Adrenal gland (tissue), 12 donors: ENCODE results near the gene POLR3B. TPM values are rescaled to one million over a fixed set of nuclear protein-coding genes. Genes with fewer than 3 reads are reported as not detected.
"Not testable (repeated sequence)": the region's sequence is repeated elsewhere in the genome, so short reads cannot be mapped to it uniquely, and the experiment has no call there.

Experiments
- DNase-seq, 7 donors: peaks; one replicate each; pipeline ENCODE4 v3.0.0-alpha.2; 2019 to 2020
- H3K27ac ChIP-seq, 5 donors: fragments of 200-600 bp; sonication (generic) in 4 of 5; 1 replicate in 3 of 5; 2 replicates in 2 of 5; pipeline versions ENCODE4 v1.5.1 to v1.8.0; 2016 to 2020; ENCODE audit warnings: mild to moderate bottlenecking in 1 of 5
- H3K27me3 ChIP-seq: fragments of 200-600 bp; 2 replicates; pipeline ENCODE4 v1.8.0; 2021
- H3K36me3 ChIP-seq, 2 donors: fragments of 200-600 bp; replicated peaks in 1 of 2; 1 replicate in 1 of 2; 2 replicates in 1 of 2; pipeline versions ENCODE4 v1.5.1 to v1.8.0; 2018 to 2022
- H3K4me1 ChIP-seq, 2 donors: fragments of 200-600 bp; replicated peaks in 1 of 2; 1 replicate in 1 of 2; 2 replicates in 1 of 2; pipeline versions ENCODE4 v1.5.1 to v1.8.0; 2018 to 2021
- H3K4me3 ChIP-seq, 4 donors: fragments of 200-600 bp; sonication (generic) in 3 of 4; one replicate each; pipeline ENCODE4 v1.5.1; 2016 to 2018
- H3K9me3 ChIP-seq, 3 donors: fragments of 200-600 bp; sonication (generic) in 1 of 3; replicated peaks in 1 of 3; 1 replicate in 2 of 3; 2 replicates in 1 of 3; pipeline versions ENCODE4 v1.5.1 to v1.8.0; 2016 to 2021
- CTCF ChIP-seq, 6 experiments: fragments of 450-650 bp in 4 of 6; fragments of 200-600 bp in 2 of 6; sonication (generic) in 1 of 6; IDR thresholded peaks; 1 replicate in 5 of 6; 2 replicates in 1 of 6; pipeline versions ENCODE4 v1.5.1 to v1.8.0; 2016 to 2021; ENCODE audit warnings: antibody characterized with exemption in 6 of 6, mild to moderate bottlenecking in 2 of 6, moderate library complexity in 1 of 6
- POLR2A ChIP-seq, 2 donors: fragments of 450-650 bp; IDR thresholded peaks; one replicate each; pipeline ENCODE4 v1.6.1; 2017; ENCODE audit warnings: antibody characterized with exemption in 2 of 2, mild to moderate bottlenecking in 2 of 2, moderate library complexity in 1 of 2
- WGBS, 4 donors: extraction: QIAGEN DNeasy Blood & Tissue Kit in 2 of 4; methylation state at CpG; one replicate each; pipeline versions ENCODE4 v1.1.5 to v1.1.7; 2013 to 2017; 5-methylcytosine and 5-hydroxymethylcytosine counted together
- intact Hi-C, 2 donors: fragments of 100-400 bp; cut with DNase I; formaldehyde crosslinking; loops; one replicate each; pipeline versions ENCODE4 v1.14.1 to v1.15.0; 2022 to 2023
- polyA plus RNA-seq, 3 donors: library from polyadenylated mRNA; stranded (reverse); fragments of 200-250 nt in 2 of 3; fragments of 350-450 nt in 1 of 3; fragmentation: Illumina TruSeq in 1 of 3; extraction: RNeasy Lipid Tissue Mini Kit (QIAGEN cat#74804) in 1 of 3; gene quantifications; one replicate each; pipeline ENCODE4 v1.2.3, GENCODE V29; 2013 to 2014
- total RNA-seq, 9 donors: library from RNA; depleted of rRNA in 4 of 9; stranded (reverse); fragments of >200 nt in 4 of 9; fragments of 120-200 nt in 1 of 9; fragmentation: NEBNext Ultra II Directional in 1 of 9; extraction: Animal tissue kit (Norgen Biotek cat#: 25700) in 1 of 9; gene quantifications; one replicate each; pipeline versions ENCODE4 v1.1.0 to v1.2.4, GENCODE V29; 2013 to 2023
- donor health status: healthy with polysubstance abuse.
- donor health status: Bipolar disorder and iron deficiency.
- donor health status: DM: yes; HTN: yes; CAD: no.
- donor health status: DM: no; HTN: no; CAD: no.
- donor health status: DM: no; HTN: no; CAD: no.
- donor health status: DM: yes; HTN: yes; CAD: no.

The POLR3B gene
- total and polyA plus RNA-seq, 12 donors: 2.6 to 33.8 (median 13.7) TPM

GRCh38 chr12:106309671-106310505 is 47.7 kb upstream of the POLR3B start:
- H3K27me3 ChIP-seq: no peaks in the 10 kb centered on the region
- TF ChIP-seq POLR2A (IDR thresholded peaks at IDR 0.05) (no peak), CTCF (IDR thresholded peaks at IDR 0.05) (no peak)
- 63 to 77% (median 70%) methylated on average over 6 to 7 of the region's 7 CpGs for WGBS, 4 donors
- intact Hi-C loops: loop anchor here in 1 of 2 donors (10.0 kb wide), 1 partner anchor 45 kb away; the partner anchor contains the start of gene POLR3B
- DNase-seq: peak in 6 of 7 donors; percentile 49 to 70 (median 58)
- H3K4me1 ChIP-seq: peaks cover 7 to 18% of the 10 kb centered on the region in 2 donors
- H3K36me3 ChIP-seq: peaks cover 0 to 4% of the 10 kb centered on the region in 2 donors
- H3K27ac ChIP-seq: peak overlapping the region in 1 of 5 donors; percentile 15
- no peak overlapping the region for H3K4me3 ChIP-seq
- no peaks in the 10 kb centered on the region for H3K9me3 ChIP-seq

GRCh38 chr12:106310687-106311086 is 46.9 kb upstream of the POLR3B start:
- no peak for DNase-seq
- Histone ChIP-seq H3K4me1 (peaks cover 7 to 15% of the 10 kb centered on the region in 2 donors), H3K27ac (peak overlapping the region in 1 of 5 donors; percentile 15), H3K36me3 (peaks cover 0 to 11% of the 10 kb centered on the region in 2 donors), H3K4me3 (no peak overlapping the region), H3K9me3 (no peaks in the 10 kb centered on the region), H3K27me3 (no peaks in the 10 kb centered on the region)
- intact Hi-C loops: no loop called here
- TF ChIP-seq CTCF (IDR thresholded peaks at IDR 0.05) (no peak), POLR2A (IDR thresholded peaks at IDR 0.05) (no peak)
- 74 to 84% (median 82%) methylated on average over 5 of the region's 5 CpGs for WGBS, 4 donors

- DNase-seq: no peak
- Histone ChIP-seq H3K4me1 (peaks cover 7 to 15% of the 10 kb centered on the region in 2 donors), H3K4me3 (no peak overlapping the region), H3K27me3 (no peaks in the 10 kb centered on the region), H3K27ac (no peak overlapping the region), H3K36me3 (peaks cover 0 to 16% of the 10 kb centered on the region in 2 donors), H3K9me3 (no peaks in the 10 kb centered on the region)
- TF ChIP-seq CTCF (IDR thresholded peaks at IDR 0.05) (no peak), POLR2A (IDR thresholded peaks at IDR 0.05) (no peak)
- 60 to 70% (median 66%) methylated on average over 8 of the region's 8 CpGs for WGBS, 4 donors
- intact Hi-C loops: no loop called here
These were observed 46.4 kb upstream of the POLR3B start for GRCh38 chr12:106311139-106311538.

- DNase-seq, H3K9me3 ChIP-seq, H3K27ac ChIP-seq, H3K4me3 ChIP-seq, intact Hi-C loops, H3K27me3 ChIP-seq: not testable (repeated sequence)
- H3K4me1 ChIP-seq: peaks cover 7 to 20% of the 10 kb centered on the region in 2 donors
- peaks cover 0 to 20% of the 10 kb centered on the region in 2 donors for H3K36me3 ChIP-seq
- WGBS, 4 donors: 65 to 85% (median 67%) methylated on average over 4 of the region's 4 CpGs
These were observed 44.1 kb upstream of the POLR3B start for GRCh38 chr12:106313413-106313812.
